HG03097 (cell line): ENCODE results near the gene IGFBP6.
"Not testable (repeated sequence)": the region's sequence is repeated elsewhere in the genome, so short reads cannot be mapped to it uniquely, and the experiment has no call there.

Experiments
- ATAC-seq: cut with Tn5 transposase; IDR thresholded peaks from one replicate; pipeline ENCODE4 v1.9.1; 2021; ENCODE audit not compliant: unreplicated experiment, low FRiP score

IGFBP6 gene

GRCh38 chr12:53094796-53095595, 2.5 kb upstream of the IGFBP6 start:
- not testable (repeated sequence) for ATAC-seq

GRCh38 chr12:53095596-53095895, 1.9 kb upstream of the IGFBP6 start:
- not testable (repeated sequence) for ATAC-seq

GRCh38 chr12:53096089-53096741, 1.3 kb upstream of the IGFBP6 start:
- ATAC-seq, result no peak

GRCh38 chr12:53096759-53097158, 708 bp upstream of the IGFBP6 start:
- no peak for ATAC-seq

- ATAC-seq, result no peak
These were observed 282 bp upstream of the IGFBP6 start for GRCh38 chr12:53097207-53097563.

GRCh38 chr12:53098354-53098981, 1.0 kb downstream of the IGFBP6 start:
- ATAC-seq, result no peak

GRCh38 chr12:53099071-53099882, 1.8 kb downstream of the IGFBP6 start:
- no peak for ATAC-seq

GRCh38 chr12:53100466-53101151, 3.1 kb downstream of the IGFBP6 start:
- no peak for ATAC-seq

GRCh38 chr12:53101266-53101665, 3.8 kb downstream of the IGFBP6 start:
- ATAC-seq, result no peak

GRCh38 chr12:53101931-53102781, 4.7 kb downstream of the IGFBP6 start:
- no peak for ATAC-seq

- peak; percentile 60 for ATAC-seq
These were observed 5.7 kb downstream of the IGFBP6 start, which contains the start of gene SOAT2 for GRCh38 chr12:53102883-53103807. SOAT2 (plus strand) TSS chr12:53103486; CDS start chr12:53103578, 92 bp downstream.

GRCh38 chr12:53103860-53104305, 6.4 kb downstream of the IGFBP6 start:
- ATAC-seq, result no peak

- no peak for ATAC-seq
These were observed 7.8 kb downstream of the IGFBP6 start for GRCh38 chr12:53105256-53105655.

GRCh38 chr12:53105712-53106439, 8.4 kb downstream of the IGFBP6 start:
- no peak for ATAC-seq

GRCh38 chr12:53107122-53107521, 9.7 kb downstream of the IGFBP6 start:
- ATAC-seq, result no peak

GRCh38 chr12:53112431-53112830, 15.0 kb downstream of the IGFBP6 start:
- not testable (repeated sequence) for ATAC-seq

GRCh38 chr12:53113136-53113705, 15.8 kb downstream of the IGFBP6 start:
- no peak for ATAC-seq
